Caco-2 (cell line): ENCODE data around the gene CRB2. TPM values are rescaled to one million over a fixed set of nuclear protein-coding genes. Genes with fewer than 3 reads are reported as not detected.

Source experiments
- BruUV-seq: library from RNA; stranded (reverse); fragments of 400-500 nt; replicated peaks from 2 replicates; lab custom pipeline; 2021; lab: Mats Ljungman, UMichigan
- CTCF ChIA-PET: fragments of 300-600 bp; sonication (Branson Sonifier 250); formaldehyde crosslinking; loops from one replicate; lab custom pipeline; 2022; ENCODE audit warnings: antibody characterized with exemption; lab: Charles Lee
- POLR2A ChIA-PET: fragments of 300-600 bp; sonication (Branson Sonifier 250); formaldehyde crosslinking; loops from one replicate; lab custom pipeline; 2022; ENCODE audit warnings: antibody characterized with exemption; lab: Charles Lee
- DNase-seq, 2 experiments: peaks; one replicate each; pipeline versions ENCODE4 v3.0.0 to v3.0.0-alpha.2; 2020 to 2022
- H3K27me3 ChIP-seq: replicated peaks from 2 replicates; pipeline ENCODE4 v1.6.0; 2011; ENCODE audit warnings: low read length; ENCODE audit not compliant: control insufficient read depth, insufficient read depth
- H3K36me3 ChIP-seq: 2 replicates; pipeline ENCODE4 v1.5.1; 2011; ENCODE audit warnings: low read length; ENCODE audit not compliant: control insufficient read depth, insufficient read depth
- H3K4me1 ChIP-seq: fragments of 250-450 bp; sonication (Bioruptor Pico); 2 replicates; pipeline ENCODE4 v1.5.1; 2020; ENCODE audit warnings: mild to moderate bottlenecking
- H3K4me3 ChIP-seq: 2 replicates; pipeline ENCODE4 v1.5.1; 2011; ENCODE audit warnings: low read depth, mild to moderate bottlenecking, control low read depth, low read length
- H3K9me3 ChIP-seq: fragments of 250-450 bp; sonication (Bioruptor Pico); 2 replicates; pipeline ENCODE4 v1.5.1; 2020; ENCODE audit warnings: mild to moderate bottlenecking, moderate library complexity
- H3K27ac Mint-ChIP-seq: one replicate; pipeline ENCODE4 v1.8.0; 2022; ENCODE audit warnings: mixed read lengths; ENCODE audit not compliant: unreplicated experiment
- H3K27me3 Mint-ChIP-seq: one replicate; pipeline ENCODE4 v1.8.0; 2022; ENCODE audit warnings: mixed read lengths; ENCODE audit not compliant: insufficient read depth, unreplicated experiment
- H3K36me3 Mint-ChIP-seq: one replicate; pipeline ENCODE4 v1.8.0; 2022; ENCODE audit warnings: mild to moderate bottlenecking, mixed read lengths; ENCODE audit not compliant: insufficient read depth, unreplicated experiment
- H3K4me1 Mint-ChIP-seq: one replicate; pipeline ENCODE4 v1.8.0; 2022; ENCODE audit warnings: low read depth, mixed read lengths; ENCODE audit not compliant: unreplicated experiment
- H3K4me3 Mint-ChIP-seq: one replicate; pipeline ENCODE4 v1.8.0; 2022; ENCODE audit warnings: mild to moderate bottlenecking, moderate library complexity, mixed read lengths; ENCODE audit not compliant: unreplicated experiment
- H3K9me3 Mint-ChIP-seq: one replicate; pipeline ENCODE4 v1.8.0; 2022; ENCODE audit warnings: mixed read lengths; ENCODE audit not compliant: unreplicated experiment
- intact Hi-C: fragments of 100-400 bp; cut with micrococcal nuclease; formaldehyde crosslinking; loops from one replicate; pipeline ENCODE4 v1.10.0; 2022; ENCODE audit not compliant: unreplicated experiment
- total RNA-seq: library from RNA; stranded (reverse); gene quantifications from 2 replicates; pipeline ENCODE4 v1.2.3, GENCODE V29; 2022
- TF ChIP-seq, protein P1 (sequence below), 2 experiments: fragments of 200-600 bp in 1 of 2; IDR thresholded peaks; 1 replicate in 1 of 2; 2 replicates in 1 of 2; pipeline versions ENCODE4 v1.5.1 to v1.8.0; 2011 to 2022; ENCODE audit warnings: antibody characterized with exemption in 1 of 2, control low read depth in 1 of 2, inconsistent platforms in 1 of 2, low read depth in 1 of 2, low read length in 1 of 2, mild to moderate bottlenecking in 1 of 2, moderate library complexity in 1 of 2; ENCODE audit not compliant: insufficient read depth in 1 of 2, severe bottlenecking in 1 of 2, unreplicated experiment in 1 of 2

The CRB2 gene
- total RNA-seq, 1 experiment from 2014 or later, result 0.34 TPM

DNA sequence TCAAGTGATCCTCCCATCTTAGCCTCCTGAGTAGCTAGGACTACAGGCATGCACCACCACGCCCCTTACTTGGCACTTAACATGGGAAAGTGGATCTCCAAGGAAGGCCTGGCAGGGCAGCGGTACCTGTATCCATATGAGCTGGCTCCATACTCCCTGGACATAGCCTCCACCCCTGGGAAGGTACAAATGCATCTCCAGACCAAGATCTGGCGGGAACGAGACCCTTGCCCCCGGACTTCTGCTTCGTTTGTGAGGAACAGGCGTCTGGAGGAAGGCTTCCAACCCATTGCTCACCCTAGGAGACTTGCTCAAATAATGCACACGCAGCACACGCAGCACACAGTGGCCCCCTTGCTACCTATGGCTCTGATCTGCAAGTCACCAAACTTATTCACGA is 55.2 kb downstream of the CRB2 start:
- H3K9me3 ChIP-seq, result no peaks in the 10 kb centered on the region
- H3K4me3 ChIP-seq, result no peak overlapping the region
- CTCF ChIA-PET, result interaction anchor here (0.6 kb wide), 1 partner anchor 38 kb away, joined by 5 read pairs; no protein-coding TSS in a partner anchor
- Mint-ChIP-seq H3K27me3 (no peaks in the 10 kb centered on the region), H3K4me1 (no peaks in the 10 kb centered on the region), H3K36me3 (no peaks in the 10 kb centered on the region), H3K27ac (no peak overlapping the region), H3K4me3 (no peak overlapping the region), H3K9me3 (no peaks in the 10 kb centered on the region)
- no TSS peak for BruUV-seq
- no peak for DNase-seq
- H3K4me1 ChIP-seq, result no peaks in the 10 kb centered on the region
- H3K36me3 ChIP-seq, result no peaks in the 10 kb centered on the region
- intact Hi-C loops, result no loop called here
- POLR2A ChIA-PET, result no interaction called here
- TF ChIP-seq, protein P1, sequence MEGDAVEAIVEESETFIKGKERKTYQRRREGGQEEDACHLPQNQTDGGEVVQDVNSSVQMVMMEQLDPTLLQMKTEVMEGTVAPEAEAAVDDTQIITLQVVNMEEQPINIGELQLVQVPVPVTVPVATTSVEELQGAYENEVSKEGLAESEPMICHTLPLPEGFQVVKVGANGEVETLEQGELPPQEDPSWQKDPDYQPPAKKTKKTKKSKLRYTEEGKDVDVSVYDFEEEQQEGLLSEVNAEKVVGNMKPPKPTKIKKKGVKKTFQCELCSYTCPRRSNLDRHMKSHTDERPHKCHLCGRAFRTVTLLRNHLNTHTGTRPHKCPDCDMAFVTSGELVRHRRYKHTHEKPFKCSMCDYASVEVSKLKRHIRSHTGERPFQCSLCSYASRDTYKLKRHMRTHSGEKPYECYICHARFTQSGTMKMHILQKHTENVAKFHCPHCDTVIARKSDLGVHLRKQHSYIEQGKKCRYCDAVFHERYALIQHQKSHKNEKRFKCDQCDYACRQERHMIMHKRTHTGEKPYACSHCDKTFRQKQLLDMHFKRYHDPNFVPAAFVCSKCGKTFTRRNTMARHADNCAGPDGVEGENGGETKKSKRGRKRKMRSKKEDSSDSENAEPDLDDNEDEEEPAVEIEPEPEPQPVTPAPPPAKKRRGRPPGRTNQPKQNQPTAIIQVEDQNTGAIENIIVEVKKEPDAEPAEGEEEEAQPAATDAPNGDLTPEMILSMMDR (IDR thresholded peaks at IDR 0.05; ENCODE audit: insufficient read depth in 1 of 2, low read depth in 1 of 2, low read length in 1 of 2, severe bottlenecking in 1 of 2, unreplicated experiment in 1 of 2), result no peak
- no peaks in the 10 kb centered on the region for H3K27me3 ChIP-seq

GRCh38 chr9:123411636-123412035 is 55.6 kb downstream of the CRB2 start:
- Mint-ChIP-seq H3K27me3 (no peaks in the 10 kb centered on the region), H3K36me3 (no peaks in the 10 kb centered on the region), H3K4me1 (no peaks in the 10 kb centered on the region), H3K9me3 (no peaks in the 10 kb centered on the region), H3K4me3 (no peak overlapping the region), H3K27ac (no peak overlapping the region)
- BruUV-seq, result no TSS peak
- H3K9me3 ChIP-seq, result no peaks in the 10 kb centered on the region
- H3K4me3 ChIP-seq, result no peak overlapping the region
- CTCF ChIA-PET, result interaction anchor here (0.6 kb wide), 1 partner anchor 37 kb away, joined by 5 read pairs; no protein-coding TSS in a partner anchor
- intact Hi-C loops, result no loop called here
- TF ChIP-seq, protein P1 (IDR thresholded peaks at IDR 0.05; ENCODE audit: insufficient read depth in 1 of 2, low read depth in 1 of 2, low read length in 1 of 2, severe bottlenecking in 1 of 2, unreplicated experiment in 1 of 2), result no peak
- H3K36me3 ChIP-seq, result no peaks in the 10 kb centered on the region
- no peaks in the 10 kb centered on the region for H3K27me3 ChIP-seq
- no peak for DNase-seq
- no peaks in the 10 kb centered on the region for H3K4me1 ChIP-seq
- POLR2A ChIA-PET, result no interaction called here

GRCh38 chr9:123412171-123412820 is 56.3 kb downstream of the CRB2 start:
- Mint-ChIP-seq H3K27me3 (no peaks in the 10 kb centered on the region), H3K4me1 (no peaks in the 10 kb centered on the region), H3K4me3 (no peak overlapping the region), H3K36me3 (no peaks in the 10 kb centered on the region), H3K27ac (no peak overlapping the region), H3K9me3 (no peaks in the 10 kb centered on the region)
- no peak for DNase-seq
- H3K27me3 ChIP-seq, result no peaks in the 10 kb centered on the region
- no peaks in the 10 kb centered on the region for H3K9me3 ChIP-seq
- TF ChIP-seq, protein P1 (IDR thresholded peaks at IDR 0.05; ENCODE audit: insufficient read depth in 1 of 2, low read depth in 1 of 2, low read length in 1 of 2, severe bottlenecking in 1 of 2, unreplicated experiment in 1 of 2), result no peak
- no peaks in the 10 kb centered on the region for H3K4me1 ChIP-seq
- H3K36me3 ChIP-seq, result no peaks in the 10 kb centered on the region
- POLR2A ChIA-PET, result no interaction called here
- BruUV-seq, result no TSS peak
- CTCF ChIA-PET, result no interaction called here
- no peak overlapping the region for H3K4me3 ChIP-seq
- intact Hi-C loops, result no loop called here
